NCI-H2196 (cell line): ENCODE data around the gene N4BP2L1.
A peak's percentile ranks its signal among the peaks of the same experiment; 100 is the strongest.

Experiments used
- DNase-seq: peaks from one replicate; lab custom pipeline; 2025; ENCODE audit not compliant: unreplicated experiment; lab: John Stamatoyannopoulos, UW

N4BP2L1 gene

DNA sequence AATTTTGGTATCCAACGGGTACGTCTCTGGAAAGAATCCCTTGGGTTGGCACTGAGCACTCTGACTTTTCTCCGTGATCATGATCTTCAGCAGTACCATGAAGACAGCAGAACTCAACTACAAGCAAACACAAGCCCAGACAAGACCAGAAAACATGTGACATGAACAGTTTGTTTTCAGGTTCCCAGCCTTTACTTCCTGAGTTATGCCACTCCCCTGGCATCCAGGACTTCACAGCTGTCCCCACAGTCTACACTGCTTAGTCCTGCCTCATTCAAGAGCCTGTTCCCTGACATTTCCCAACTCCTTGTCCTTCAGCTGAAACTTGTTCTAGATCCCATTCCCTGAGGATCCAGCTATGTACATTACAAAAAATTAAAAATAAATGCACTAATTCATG lies 4.9 kb upstream of the N4BP2L1 start:
- no peak for DNase-seq

DNA sequence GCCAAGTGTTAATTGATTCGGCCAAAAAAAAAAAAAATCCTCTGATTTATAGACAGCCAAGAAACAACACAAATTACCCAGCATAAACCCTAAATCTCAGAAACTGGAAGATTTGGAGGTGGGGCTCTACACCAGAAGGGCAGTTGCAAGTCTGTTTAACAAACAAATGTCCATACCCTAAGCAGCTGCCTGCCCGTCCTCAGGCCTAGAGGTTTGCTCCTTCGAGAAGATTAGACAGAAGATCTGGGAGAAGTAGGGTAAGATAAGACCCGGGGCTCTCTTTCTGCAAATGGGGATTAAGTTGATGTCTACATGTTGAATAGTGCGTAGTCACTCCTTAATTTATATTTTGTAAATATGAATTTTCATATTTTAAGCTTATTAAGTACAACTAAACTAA lies 3.4 kb upstream of the N4BP2L1 start:
- DNase-seq = no peak

DNA sequence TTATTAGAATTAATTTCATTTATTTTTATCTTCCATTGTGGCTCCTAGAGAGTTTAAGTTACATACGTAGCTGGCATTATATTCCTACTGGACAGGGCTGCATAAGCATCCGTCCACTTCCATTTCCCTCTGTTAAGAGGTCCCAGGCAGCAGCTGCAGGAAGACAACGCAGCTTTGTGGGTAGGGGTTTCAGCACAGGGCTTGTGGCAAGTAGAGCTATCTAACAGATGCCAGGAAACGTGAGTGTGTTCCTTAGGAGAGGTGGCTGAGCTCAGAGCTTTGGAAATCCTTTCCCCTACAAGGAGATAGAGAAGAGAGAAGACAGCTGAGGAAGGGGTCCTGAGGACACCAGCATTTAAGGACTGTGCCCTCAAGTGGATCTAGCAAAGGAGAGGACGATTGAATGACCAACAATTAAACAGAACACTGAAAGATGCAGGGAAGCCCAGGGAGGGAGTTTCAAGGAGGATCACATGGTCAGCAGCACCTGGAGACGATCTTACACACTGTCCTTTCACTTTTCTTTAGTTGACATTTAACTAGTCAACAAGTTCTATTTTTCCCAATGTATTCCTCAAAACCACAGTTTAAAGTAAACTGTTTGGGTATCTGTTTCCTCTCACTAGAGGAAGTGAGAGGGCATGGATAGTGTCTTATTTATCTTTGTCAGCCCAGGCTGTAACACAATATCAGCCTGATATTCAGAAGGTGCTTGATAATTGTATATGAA lies 2.3 kb upstream of the N4BP2L1 start:
- no peak for DNase-seq

DNA sequence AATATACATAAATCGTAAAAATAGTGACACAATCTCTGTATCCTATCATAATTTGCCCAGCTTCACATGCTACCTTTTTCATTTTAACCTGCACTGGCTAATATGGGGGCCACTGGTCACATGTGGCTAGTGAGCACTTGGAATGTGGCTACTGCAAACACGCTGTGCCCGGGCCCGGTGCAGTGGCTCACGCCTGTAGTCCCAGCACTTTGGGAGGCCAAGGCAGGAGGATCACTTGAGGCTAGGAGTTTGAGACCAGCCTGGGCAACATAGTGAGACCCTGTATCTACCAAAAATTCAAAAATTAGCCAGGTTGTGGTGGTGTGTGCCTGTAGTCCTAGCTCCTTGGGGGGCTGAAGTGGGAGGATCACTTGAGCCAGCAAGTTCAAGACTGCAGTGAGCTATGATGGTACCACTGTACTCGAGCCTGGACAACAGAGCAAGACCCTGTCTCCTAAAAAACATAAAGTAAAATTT lies 1.5 kb upstream of the N4BP2L1 start:
- DNase-seq = no peak

DNA sequence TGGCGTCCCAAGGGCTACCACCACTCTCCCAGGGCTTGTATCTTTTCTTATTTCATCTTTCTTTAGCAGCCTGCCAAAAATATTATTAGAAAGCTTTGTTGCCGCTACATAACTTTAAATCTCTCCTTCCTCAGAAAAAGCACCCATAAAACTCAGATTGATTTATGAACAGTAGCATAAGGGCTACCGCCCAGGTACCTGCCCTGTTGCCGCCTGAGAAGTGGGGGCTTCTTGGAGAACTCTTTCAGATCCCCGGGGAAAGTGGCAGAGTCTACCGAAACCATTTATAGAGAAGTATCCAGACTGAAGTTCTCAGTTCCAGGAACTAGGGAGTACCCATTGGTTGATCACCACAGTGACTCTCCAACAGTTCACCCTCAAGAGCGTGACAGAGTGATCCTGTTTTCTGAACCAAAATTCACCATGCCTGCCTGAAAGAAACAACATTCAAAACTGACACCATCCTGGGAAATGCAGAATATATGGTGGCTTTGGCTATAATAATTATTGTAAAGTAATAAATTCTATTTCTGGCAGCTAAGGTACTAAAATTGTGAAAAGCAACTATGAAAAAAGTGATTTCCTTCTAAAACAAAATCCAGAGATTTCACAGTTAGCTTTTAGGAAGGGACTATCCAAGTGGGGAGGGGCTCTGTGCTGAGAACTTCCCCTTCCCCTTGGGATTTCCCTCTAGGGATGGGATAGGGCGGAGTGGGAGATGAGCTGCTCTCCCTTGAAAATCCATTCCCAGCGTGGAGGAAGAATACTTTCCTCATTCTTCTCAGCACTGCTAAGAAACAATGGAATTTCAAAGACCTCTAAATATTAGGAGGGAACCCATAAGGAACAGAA lies 877 bp upstream of the N4BP2L1 start:
- DNase-seq = no peak

DNA sequence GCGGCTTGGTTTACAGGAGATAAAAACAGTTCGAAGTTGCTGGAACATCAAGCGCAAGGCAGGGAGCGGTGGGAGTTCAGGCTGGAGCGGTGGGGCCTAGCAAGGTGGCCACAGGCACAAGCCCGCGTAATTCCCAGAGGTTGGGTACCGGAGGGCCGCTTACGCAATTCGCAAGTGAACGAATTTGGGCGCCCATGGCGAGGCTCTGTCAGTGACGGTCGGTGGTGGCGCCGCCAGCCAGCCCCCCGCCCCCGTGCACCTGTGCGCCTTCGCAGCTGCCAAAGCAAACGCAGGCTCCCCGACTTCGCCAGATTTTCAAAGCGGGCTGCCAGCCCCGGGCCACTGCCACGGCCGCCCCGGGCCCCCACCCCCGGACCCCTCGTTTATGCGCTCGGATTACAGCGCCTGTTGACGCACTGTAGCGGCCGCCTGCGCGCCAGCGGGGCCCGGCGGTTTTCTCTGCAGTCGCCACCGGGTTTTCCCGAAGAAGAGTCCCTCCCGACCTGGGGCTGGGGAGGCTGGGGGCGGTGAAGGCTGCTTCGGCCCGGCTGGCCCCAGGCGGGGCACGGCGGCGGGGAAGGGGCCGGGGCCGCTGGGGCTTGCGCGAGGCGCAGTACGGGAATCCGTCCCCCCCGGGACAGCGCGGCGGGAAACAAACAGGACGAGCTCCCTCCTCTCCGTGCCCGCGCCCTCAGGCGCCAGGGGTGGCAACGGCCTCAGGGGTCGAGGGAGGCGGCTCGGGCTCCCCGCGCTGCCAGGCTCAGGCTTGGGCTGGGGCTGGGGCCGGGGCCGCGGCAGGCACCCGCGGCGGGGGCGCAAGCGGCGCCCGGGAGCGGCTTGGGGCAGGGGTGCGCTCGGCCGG lies 709 bp downstream of the N4BP2L1 start:
- peak; percentile 18 for DNase-seq

DNA sequence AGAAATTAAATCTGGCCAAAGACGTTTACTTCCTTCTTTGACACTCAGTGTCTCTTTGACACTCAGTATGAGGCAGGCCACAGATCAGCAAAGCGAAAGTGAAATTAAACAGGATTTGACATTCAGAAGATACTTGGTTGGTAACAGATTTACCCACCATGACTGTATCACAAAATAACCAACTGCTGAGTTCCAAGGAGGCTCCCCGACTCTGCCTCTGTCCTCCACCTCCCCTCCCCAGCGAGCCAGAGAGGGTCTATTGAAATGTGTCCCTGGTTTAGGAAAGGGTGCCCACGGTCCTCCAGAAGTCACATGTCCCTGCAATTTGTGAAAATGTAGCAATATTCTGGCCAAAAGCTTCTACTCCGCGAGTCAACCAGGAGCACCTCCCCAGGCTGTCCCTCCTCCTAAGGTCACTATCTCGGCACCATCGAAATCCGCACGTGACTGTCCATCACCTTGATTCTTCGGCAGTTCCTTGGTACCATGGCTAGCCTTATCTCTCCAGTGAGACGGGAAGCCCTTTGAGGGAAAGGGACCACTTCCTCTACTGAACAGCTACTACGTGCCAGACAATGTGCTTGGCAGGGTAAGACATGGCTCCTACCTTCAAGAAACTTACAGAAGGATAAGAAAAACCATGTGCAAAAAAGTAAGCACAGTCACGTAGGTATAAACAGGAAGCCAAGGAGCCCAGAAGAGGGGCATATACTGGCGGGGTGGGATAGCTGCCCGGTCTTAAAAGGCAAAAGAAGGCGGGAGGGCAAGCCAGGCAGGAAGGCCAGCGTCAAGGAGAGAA lies 1.5 kb downstream of the N4BP2L1 start:
- DNase-seq = peak; percentile 11

DNA sequence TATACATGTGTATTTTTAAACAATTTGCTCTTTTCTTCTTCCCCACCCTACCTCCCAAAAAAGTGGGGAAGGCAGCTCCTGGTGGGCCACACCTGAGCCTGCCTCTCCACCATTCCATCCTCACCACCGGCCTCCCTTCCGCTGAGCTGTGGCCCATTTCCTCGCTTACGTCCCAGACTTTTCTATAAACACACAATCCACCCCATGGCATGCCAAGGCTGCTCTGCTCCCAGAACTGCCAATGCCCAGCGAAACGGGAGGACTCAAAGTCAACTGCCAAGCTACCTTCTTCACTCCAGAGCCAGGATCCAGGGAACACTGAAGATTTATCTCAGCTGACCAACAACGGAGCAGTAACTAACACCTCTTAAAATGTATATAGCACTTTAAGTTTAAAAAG lies 2.8 kb downstream of the N4BP2L1 start:
- DNase-seq = no peak

DNA sequence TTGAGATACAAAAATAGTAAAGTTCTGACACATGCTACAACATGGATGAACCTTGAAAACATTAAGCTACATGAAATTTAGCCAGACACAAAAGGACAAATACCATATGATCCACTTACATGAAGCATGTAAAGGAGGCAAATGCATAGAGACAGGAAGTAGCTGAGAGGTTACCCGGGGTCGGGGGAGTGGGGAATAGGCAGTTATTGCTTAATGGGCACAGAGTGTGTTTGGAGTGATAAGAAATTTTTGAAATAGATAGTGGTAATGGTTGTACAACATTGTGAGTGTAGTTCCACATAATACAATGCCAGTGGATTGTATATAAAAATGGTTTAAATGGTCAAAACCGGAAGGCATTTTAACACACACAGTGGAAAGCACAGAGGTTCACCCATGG lies 4.3 kb downstream of the N4BP2L1 start:
- DNase-seq = no peak

DNA sequence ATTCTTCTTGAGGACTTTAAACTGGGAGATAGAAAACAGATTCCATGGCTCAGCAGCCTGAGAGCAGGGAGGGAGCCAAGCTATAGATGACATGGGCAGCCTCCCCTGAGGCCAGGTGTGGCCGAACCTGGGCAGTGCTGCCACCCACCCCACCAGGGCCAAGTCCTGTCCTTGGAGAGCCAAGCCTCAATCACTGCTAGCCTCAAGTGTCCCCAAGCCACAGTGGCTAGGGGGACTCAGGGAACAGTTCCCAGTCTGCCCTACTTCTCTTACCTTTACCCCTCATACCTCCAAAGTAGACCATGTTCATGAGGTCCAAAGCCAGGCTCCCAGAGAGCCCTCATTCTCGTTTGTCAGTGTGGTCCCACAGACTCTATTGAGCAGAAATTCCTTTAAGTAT lies 8.1 kb downstream of the N4BP2L1 start:
- no peak for DNase-seq

DNA sequence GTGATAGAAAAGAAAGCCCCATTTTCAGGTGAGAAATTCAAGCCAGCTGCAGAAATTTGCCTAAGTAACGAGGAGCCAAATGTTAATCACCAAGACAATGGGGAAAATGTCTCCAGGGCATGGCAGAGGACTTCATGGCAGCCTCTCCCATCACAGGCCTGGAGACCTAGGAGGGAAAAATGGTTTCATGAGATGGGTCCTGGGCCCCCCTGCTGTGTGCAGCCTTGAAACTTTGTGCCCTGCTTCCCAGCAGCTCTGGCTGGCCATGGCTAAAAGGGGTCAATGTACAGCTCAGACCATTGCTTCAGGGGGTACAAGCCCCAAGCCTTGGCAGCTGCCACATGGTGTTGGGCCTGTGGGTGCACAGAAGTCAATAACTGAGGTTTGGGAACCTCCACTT lies 9.9 kb downstream of the N4BP2L1 start:
- no peak for DNase-seq

DNA sequence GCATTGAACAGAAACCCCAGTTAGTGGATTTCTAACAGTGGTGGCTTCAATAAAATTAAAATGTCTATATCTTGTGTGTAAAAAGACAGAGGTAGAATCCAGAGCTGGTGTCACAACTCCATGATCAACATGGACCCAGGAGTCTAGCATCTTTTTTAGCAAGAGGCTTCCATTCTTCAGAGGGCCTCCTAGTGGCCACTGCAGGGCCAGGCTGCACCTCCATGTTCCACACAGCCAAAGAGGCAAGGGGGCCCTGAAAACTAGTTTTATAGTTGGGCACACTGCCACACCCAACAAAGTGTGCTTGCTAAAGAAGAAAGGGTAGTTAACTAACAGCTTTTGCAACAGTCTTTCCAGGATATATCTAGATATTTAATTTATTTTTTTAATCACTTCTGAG lies 12.9 kb downstream of the N4BP2L1 start:
- DNase-seq = no peak

DNA sequence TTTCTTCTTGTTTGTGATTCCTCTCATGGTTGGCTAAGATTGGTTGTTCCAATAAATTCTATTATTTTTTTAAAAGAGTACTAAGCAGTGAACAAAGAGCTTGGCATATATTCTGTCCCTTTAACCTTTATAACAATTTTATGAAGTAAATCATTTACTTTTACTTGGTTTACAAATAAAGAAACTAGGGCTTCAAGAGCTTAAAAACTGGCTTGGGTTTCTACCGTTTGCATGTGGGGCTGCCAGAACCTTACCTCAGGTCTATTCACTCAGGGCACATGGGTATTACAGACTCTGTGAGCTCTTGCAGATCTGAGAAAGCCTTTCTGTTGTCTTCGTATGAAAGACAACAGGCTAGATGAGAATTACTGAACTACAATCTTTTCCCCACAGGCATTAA lies 13.3 kb downstream of the N4BP2L1 start:
- DNase-seq = no peak

DNA sequence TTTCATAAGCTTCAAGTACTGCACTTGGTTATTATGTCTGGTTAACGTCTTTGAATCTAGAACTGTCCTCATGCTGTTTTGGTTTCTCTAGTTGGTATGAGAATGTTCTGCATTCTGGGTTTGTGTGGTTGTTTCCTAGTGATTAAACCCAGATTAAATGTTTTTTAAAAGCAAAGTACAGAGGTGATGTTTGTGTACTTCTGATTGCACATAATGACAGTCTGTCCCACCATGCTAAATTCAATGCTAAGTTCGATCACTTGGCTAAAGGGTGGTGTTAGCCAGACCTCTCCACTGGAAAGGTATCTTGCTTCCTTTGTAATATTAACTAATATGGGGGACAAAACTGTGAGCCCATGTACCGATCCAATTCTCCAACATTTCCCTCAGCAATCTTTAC lies 14.6 kb downstream of the N4BP2L1 start:
- no peak for DNase-seq

DNA sequence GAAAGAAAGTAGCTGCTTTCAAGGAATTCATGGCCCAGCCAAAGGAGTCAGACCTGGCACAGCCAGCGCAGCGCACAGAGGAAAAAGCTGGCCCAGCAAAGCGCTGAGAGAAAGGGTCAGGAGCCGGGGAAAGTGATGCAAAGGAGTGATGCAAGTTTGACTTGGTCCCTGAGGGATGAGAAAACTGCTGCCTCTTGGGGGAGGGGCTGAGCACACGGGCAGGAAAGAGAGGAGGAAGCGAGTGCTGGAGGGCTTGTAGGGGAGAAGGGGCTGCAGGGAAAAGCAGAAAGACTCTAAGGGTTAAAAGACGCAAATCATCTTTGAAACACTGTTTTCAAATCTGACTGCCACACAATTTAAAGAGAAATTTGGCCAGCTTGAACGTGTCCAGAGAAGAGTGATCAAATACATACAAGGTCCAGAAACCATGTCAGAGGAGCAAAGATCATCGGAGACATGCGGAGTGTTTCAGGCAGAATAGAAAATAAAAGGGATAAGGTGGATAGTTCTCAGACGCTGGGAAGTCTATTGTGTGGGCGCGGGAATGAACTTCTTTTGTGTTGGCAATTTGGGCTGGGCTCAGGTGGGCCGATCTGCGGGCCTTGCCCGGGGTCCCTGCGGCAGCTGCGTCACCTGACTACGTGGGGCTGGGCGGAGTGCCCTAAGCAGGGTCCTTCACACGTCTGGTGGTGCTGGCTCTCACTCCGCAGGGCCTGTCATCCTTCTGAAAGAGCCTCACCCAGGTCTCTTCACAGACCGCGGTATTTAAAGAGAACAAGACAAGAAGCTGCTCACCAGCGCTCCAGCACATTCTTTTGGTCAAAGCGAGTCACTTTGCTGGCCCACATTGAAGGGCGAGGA lies 18.1 kb downstream of the N4BP2L1 start:
- DNase-seq = no peak

DNA sequence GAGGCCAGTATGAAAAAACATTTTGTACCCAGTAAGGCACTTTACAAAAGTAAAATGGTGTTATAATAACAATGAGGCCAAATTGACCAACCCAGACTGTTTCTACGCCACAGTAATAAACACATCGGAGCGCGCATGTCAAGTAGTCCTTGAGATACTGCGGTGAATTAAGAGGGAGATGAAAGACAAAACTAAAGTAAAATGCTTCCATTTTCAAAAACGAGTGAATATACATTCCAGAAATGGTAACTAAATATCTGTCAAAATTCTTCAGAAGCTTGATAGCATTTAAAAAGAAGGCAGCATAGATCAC lies 19.0 kb downstream of the N4BP2L1 start:
- peak; percentile 20 for DNase-seq

DNA sequence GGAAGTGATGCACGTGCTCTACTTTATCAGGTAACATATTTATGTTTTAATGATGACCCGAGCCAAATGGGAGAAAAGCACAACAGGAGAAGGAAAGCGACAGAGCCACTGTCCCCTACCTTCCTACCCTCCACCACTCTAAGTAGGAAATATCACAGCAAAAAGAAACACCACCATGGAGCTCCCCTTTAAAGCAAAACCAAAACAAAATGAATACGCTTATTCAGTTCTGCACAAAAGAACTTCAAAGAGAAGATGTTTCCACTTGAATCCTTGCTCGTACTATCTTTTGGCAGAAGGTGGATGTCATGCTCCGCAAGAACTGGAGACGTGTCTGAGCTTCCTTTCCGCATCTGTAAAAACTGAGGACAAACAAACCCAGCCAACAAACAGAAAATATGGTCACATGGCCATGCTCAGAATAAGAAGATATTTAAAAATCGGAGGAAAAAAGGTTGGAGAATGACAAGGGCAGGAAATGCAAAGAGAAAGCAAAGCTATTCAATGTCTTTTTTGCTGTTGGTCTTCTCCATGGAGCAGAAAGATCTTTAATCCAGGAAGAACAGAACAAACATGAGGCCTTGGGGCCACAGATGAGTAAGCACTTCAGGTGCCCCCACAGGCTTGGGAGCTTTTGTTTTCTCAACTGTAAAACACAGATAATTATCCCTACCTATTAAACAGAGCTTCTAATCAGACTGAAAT lies 19.5 kb downstream of the N4BP2L1 start:
- peak; percentile 20 for DNase-seq

DNA sequence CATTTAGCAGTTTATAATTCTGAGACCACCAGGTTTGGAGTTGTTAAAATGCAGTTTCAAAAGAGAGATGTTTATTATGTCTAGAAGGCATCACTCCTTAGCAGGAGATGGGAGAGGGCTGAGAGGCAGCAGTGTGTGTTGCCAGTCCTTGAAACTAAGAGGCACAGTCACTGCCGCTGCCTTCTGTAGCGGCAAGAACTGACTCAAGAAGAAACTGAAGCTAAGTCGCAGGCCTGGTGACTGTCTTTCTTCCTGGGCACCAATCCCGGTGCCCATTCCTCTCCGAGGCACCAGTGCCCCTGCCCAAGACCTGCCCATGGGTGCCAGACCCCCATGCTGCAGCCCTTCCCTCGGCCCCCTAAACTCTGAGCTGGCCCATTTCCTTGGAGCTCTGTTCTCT lies 20.1 kb downstream of the N4BP2L1 start:
- DNase-seq = no peak

DNA sequence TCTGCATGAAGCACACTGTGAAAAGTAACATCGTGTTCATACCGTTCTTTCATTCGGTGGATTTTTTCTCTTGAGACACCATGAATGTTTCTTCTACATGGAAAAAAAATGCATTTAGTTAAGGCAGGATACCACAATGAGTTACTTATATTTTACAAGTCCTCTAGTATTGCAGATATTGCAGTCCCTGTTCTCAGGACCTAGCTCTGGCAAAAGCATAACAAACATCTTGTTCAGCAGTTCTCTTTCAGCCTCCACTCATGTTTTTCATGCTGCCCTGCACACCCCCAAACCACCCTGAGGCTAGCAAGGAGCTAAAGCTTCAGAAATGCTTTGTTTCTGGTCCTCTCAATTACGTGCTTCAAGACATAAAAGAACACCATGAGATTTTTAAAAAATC lies 24.8 kb downstream of the N4BP2L1 start:
- DNase-seq = no peak
